Keratinocyte (primary cell): Measurements from ENCODE around the gene PCSK6. TPM values are rescaled to one million over a fixed set of nuclear protein-coding genes. Genes with fewer than 3 reads are reported as not detected.
"Not testable (repeated sequence)": the region's sequence is repeated elsewhere in the genome, so short reads cannot be mapped to it uniquely, and the experiment has no call there.

Experiments used
- DNase-seq: peaks from one replicate; pipeline ENCODE4 v3.0.0-alpha.2; 2011; ENCODE audit warnings: low read depth, missing footprints, low spot score
- FAIRE-seq: peaks from 2 replicates; lab custom pipeline; 2011; peaks lifted over from hg19 to GRCh38; lab: Jason Lieb, UNC
- H2AFZ ChIP-seq: 2 replicates; pipeline ENCODE4 v1.6.0; 2012; ENCODE audit warnings: low read length, control low read depth, inconsistent platforms; ENCODE audit not compliant: control insufficient read depth
- H3K27ac ChIP-seq: 2 replicates; pipeline ENCODE4 v1.5.1; 2011; ENCODE audit warnings: low read length; ENCODE audit not compliant: control insufficient read depth, insufficient read depth
- H3K27me3 ChIP-seq: 3 replicates; pipeline ENCODE4 v1.6.0; 2011; ENCODE audit warnings: low read length; ENCODE audit not compliant: control insufficient read depth, insufficient read depth; ENCODE audit errors: extremely low read depth
- H3K36me3 ChIP-seq, 2 experiments: 2 replicates in 1 of 2; 3 replicates in 1 of 2; pipeline ENCODE4 v1.5.1; 2011; ENCODE audit warnings: low read length in 2 of 2, mild to moderate bottlenecking in 1 of 2; ENCODE audit not compliant: control insufficient read depth in 2 of 2, insufficient read depth in 2 of 2; ENCODE audit errors: extremely low read depth in 1 of 2
- H3K4me1 ChIP-seq: 3 replicates; pipeline ENCODE4 v1.5.1; 2011; ENCODE audit warnings: low read length; ENCODE audit not compliant: control insufficient read depth, insufficient read depth; ENCODE audit errors: extremely low read depth
- H3K4me2 ChIP-seq: 3 replicates; pipeline ENCODE4 v1.6.0; 2011; ENCODE audit warnings: low read depth, low read length; ENCODE audit not compliant: control insufficient read depth, insufficient read depth; ENCODE audit errors: extremely low read depth
- H3K4me3 ChIP-seq, 3 experiments: fragments of 200-600 bp in 1 of 3; sonication (generic) in 1 of 3; 2 replicates in 2 of 3; 3 replicates in 1 of 3; pipeline ENCODE4 v1.5.1; 2011 to 2016; ENCODE audit warnings: low read length in 3 of 3, mild to moderate bottlenecking in 3 of 3, control low read depth in 2 of 3, inconsistent platforms in 1 of 3, low read depth in 1 of 3, mixed read lengths in 1 of 3, mixed run types in 1 of 3, moderate library complexity in 1 of 3; ENCODE audit not compliant: control insufficient read depth in 2 of 3, insufficient read depth in 2 of 3; ENCODE audit errors: extremely low read depth in 1 of 3
- H3K79me2 ChIP-seq: 2 replicates; pipeline ENCODE4 v1.6.0; 2012; ENCODE audit warnings: low read length; ENCODE audit not compliant: control insufficient read depth, insufficient read depth
- H3K9ac ChIP-seq: 3 replicates; pipeline ENCODE4 v1.6.0; 2011; ENCODE audit warnings: low read length; ENCODE audit not compliant: control insufficient read depth, insufficient read depth; ENCODE audit errors: extremely low read depth
- H3K9me1 ChIP-seq: 3 replicates; pipeline ENCODE4 v1.6.0; 2011; ENCODE audit warnings: low read length; ENCODE audit not compliant: control insufficient read depth, insufficient read depth; ENCODE audit errors: extremely low read depth
- H3K9me3 ChIP-seq: 2 replicates; pipeline ENCODE4 v1.5.1; 2012; ENCODE audit warnings: low read depth, low read length; ENCODE audit not compliant: control insufficient read depth
- H4K20me1 ChIP-seq: 3 replicates; pipeline ENCODE4 v1.6.0; 2011; ENCODE audit warnings: low read length; ENCODE audit not compliant: control insufficient read depth, insufficient read depth; ENCODE audit errors: extremely low read depth
- EZH2 ChIP-seq: IDR thresholded peaks from one replicate; pipeline ENCODE4 v1.6.1; 2012; ENCODE audit warnings: inconsistent platforms, mild to moderate bottlenecking, low read length, moderate library complexity
- dilution Hi-C: fragments of 300-500 bp; cut with MboI; formaldehyde crosslinking; loops from one replicate; pipeline ENCODE4 v1.7.0; 2020; ENCODE audit warnings: low sequenced_read_pairs; ENCODE audit not compliant: extremely low pct_ligation_motif_present
- polyA plus RNA-seq, 5 experiments: library from polyadenylated mRNA; depleted of rRNA in 3 of 5; stranded (reverse) in 3 of 5; stranded (forward) in 1 of 5; unstranded in 1 of 5; fragments of >200 nt; gene quantifications; 1 replicate in 1 of 5; 2 replicates in 3 of 5; 3 replicates in 1 of 5; pipeline versions ENCODE4 v1.2.1 to v1.2.3, GENCODE V29; 2011 to 2012; ENCODE audit warnings: missing spikeins in 2 of 5, low read depth in 1 of 5, low replicate concordance in 1 of 5
- TF ChIP-seq, protein P1 (sequence below), 3 experiments: IDR thresholded peaks in 1 of 3; conservative IDR thresholded peaks in 1 of 3; optimal IDR thresholded peaks in 1 of 3; 2 replicates in 2 of 3; 3 replicates in 1 of 3; pipeline versions ENCODE3 to v1.5.1; 2011; ENCODE audit warnings: low read length in 3 of 3, mild to moderate bottlenecking in 3 of 3, moderate library complexity in 2 of 3, control low read depth in 1 of 3, inconsistent platforms in 1 of 3; ENCODE audit not compliant: insufficient read depth in 2 of 3; ENCODE audit errors: extremely low read depth in 1 of 3

Gene PCSK6
- polyA plus RNA-seq, 1 donor (not counting 4 experiments of a cell fraction or from before 2014, with no cell fraction given) = 3.1 TPM

DNA sequence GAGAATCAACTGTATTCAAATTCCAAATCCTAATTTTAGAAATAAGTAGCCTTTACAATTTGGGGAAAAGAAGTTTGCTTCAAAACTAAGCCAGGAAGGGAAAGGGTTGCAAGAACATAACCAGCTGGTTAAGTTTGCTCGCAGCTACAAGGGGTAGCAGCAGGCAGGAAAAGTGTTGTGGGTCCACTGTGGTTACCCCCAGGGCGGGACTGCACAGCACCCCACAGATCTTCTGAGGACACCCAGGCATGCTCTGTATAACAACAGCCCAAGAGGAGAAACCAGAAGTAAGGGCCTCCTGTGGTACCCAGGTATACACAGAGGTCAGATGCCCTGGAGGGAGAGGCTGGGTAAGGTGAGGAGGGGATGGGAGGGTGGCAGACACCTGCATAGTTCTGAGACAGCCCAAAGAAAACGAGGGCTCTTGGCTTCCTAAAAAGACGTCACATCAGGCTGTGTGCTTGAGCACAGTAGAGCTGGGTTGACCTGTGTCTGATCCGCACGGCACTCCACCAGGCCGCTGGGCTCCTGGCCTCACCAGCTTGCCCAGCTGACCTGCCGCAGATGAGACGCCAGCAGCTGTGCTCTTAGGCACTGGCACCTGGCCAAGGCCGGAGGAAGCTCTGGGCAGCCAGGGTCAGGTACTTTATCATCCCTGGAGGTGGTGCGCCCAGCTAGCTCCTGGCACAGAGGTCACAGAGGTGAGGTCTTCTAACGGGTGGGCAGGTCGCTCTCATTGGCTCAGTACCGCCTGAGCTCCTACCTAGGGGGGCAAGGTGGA lies 112.7 kb downstream of the PCSK6 start:
- H3K27me3 ChIP-seq = no peaks in the 10 kb centered on the region
- H3K27ac ChIP-seq = no peak overlapping the region
- H3K36me3 ChIP-seq = no peaks in the 10 kb centered on the region
- no peak for TF ChIP-seq EZH2
- TF ChIP-seq, protein P1, sequence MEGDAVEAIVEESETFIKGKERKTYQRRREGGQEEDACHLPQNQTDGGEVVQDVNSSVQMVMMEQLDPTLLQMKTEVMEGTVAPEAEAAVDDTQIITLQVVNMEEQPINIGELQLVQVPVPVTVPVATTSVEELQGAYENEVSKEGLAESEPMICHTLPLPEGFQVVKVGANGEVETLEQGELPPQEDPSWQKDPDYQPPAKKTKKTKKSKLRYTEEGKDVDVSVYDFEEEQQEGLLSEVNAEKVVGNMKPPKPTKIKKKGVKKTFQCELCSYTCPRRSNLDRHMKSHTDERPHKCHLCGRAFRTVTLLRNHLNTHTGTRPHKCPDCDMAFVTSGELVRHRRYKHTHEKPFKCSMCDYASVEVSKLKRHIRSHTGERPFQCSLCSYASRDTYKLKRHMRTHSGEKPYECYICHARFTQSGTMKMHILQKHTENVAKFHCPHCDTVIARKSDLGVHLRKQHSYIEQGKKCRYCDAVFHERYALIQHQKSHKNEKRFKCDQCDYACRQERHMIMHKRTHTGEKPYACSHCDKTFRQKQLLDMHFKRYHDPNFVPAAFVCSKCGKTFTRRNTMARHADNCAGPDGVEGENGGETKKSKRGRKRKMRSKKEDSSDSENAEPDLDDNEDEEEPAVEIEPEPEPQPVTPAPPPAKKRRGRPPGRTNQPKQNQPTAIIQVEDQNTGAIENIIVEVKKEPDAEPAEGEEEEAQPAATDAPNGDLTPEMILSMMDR (optimal IDR thresholded peaks at IDR 0.05 in 1 of 3, IDR thresholded peaks at IDR 0.05 in 1 of 3, conservative IDR thresholded peaks at IDR 0.05 in 1 of 3; ENCODE audit: extremely low read depth in 1 of 3, insufficient read depth in 2 of 3, low read length in 3 of 3) = no peak
- H2AFZ ChIP-seq = no peak overlapping the region
- H3K4me3 ChIP-seq = no peak overlapping the region
- no peak for FAIRE-seq
- H3K9me1 ChIP-seq = no peaks in the 10 kb centered on the region
- H3K9me3 ChIP-seq = no peaks in the 10 kb centered on the region
- no peaks in the 10 kb centered on the region for H3K79me2 ChIP-seq
- dilution Hi-C loops = no loop called here
- no peak overlapping the region for H3K4me2 ChIP-seq
- H4K20me1 ChIP-seq = no peaks in the 10 kb centered on the region
- H3K9ac ChIP-seq = no peak overlapping the region
- DNase-seq = no peak
- H3K4me1 ChIP-seq = peaks cover 12% of the 10 kb centered on the region

DNA sequence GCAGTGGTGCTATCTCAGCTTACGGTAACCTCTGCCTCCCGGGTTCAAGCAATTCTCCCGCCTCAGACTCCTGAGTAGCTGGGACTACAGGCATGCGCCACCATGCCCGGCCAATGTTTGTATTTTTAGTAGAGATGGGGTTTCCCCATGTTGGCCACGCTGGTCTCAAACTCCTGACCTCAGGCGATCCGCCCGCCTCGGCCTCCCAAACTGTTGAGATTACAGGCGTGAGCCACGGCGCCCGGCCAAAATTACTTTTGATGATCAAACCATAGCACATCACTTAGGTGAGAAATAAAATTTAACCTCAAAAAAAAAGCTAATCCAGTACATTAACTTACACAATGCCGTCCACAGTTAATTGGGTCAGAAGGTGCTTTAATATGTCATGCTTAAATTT lies 114.5 kb downstream of the PCSK6 start:
- H2AFZ ChIP-seq, H3K9me1 ChIP-seq, H3K27me3 ChIP-seq, H3K36me3 ChIP-seq, H3K4me3 ChIP-seq, H3K4me1 ChIP-seq, H3K9me3 ChIP-seq, H3K9ac ChIP-seq, H3K4me2 ChIP-seq, dilution Hi-C loops, FAIRE-seq, DNase-seq, H3K27ac ChIP-seq, H3K79me2 ChIP-seq, H4K20me1 ChIP-seq: not testable (repeated sequence)

- dilution Hi-C loops = no loop called here
- no peaks in the 10 kb centered on the region for H3K27me3 ChIP-seq
- H3K4me3 ChIP-seq = no peak overlapping the region
- H3K4me1 ChIP-seq = peaks cover 6% of the 10 kb centered on the region
- H3K79me2 ChIP-seq = no peaks in the 10 kb centered on the region
- no peak overlapping the region for H3K4me2 ChIP-seq
- H3K9me3 ChIP-seq = no peaks in the 10 kb centered on the region
- H4K20me1 ChIP-seq = no peaks in the 10 kb centered on the region
- FAIRE-seq = no peak
- H3K9me1 ChIP-seq = no peaks in the 10 kb centered on the region
- H2AFZ ChIP-seq = no peak overlapping the region
- no peak for DNase-seq
- H3K9ac ChIP-seq = no peak overlapping the region
- no peaks in the 10 kb centered on the region for H3K36me3 ChIP-seq
- H3K27ac ChIP-seq = no peak overlapping the region
- TF ChIP-seq, protein P1 (optimal IDR thresholded peaks at IDR 0.05 in 1 of 3, IDR thresholded peaks at IDR 0.05 in 1 of 3, conservative IDR thresholded peaks at IDR 0.05 in 1 of 3; ENCODE audit: extremely low read depth in 1 of 3, insufficient read depth in 2 of 3, low read length in 3 of 3) = no peak
- no peak for TF ChIP-seq EZH2
Measured at GRCh38 chr15:101374326-101374725, 115.2 kb downstream of the PCSK6 start.
